Lung (tissue), 12 donors: ENCODE measurements around the gene GABARAP. TPM values are rescaled to one million over a fixed set of nuclear protein-coding genes. Genes with fewer than 3 reads are reported as not detected.

Experiments
- ATAC-seq: fragments of 200-7000 bp; cut with Tn5 transposase; one replicate; pipeline ENCODE4 v1.9.1; 2020; ENCODE audit warnings: moderate number of reproducible peaks; ENCODE audit not compliant: insufficient read depth, low FRiP score
- DNase-seq, 3 donors: peaks; one replicate each; pipeline ENCODE4 v3.0.0-alpha.2; 2013 to 2017
- H3K27ac ChIP-seq, 2 donors: one replicate each; pipeline ENCODE4 v1.5.1; 2013; ENCODE audit warnings: mild to moderate bottlenecking in 2 of 2, moderate library complexity in 2 of 2, control low read depth in 1 of 2, inconsistent platforms in 1 of 2, low read depth in 1 of 2, low read length in 1 of 2
- H3K27me3 ChIP-seq, 3 donors: one replicate each; pipeline ENCODE4 v1.5.1; 2013; ENCODE audit warnings: low read length in 2 of 3; ENCODE audit not compliant: control insufficient read depth in 3 of 3, insufficient read depth in 3 of 3
- H3K36me3 ChIP-seq, 4 donors: one replicate each; pipeline ENCODE4 v1.5.1; 2013; ENCODE audit warnings: low read length in 4 of 4, mild to moderate bottlenecking in 1 of 4, moderate library complexity in 1 of 4; ENCODE audit not compliant: control insufficient read depth in 4 of 4, insufficient read depth in 4 of 4
- H3K4me1 ChIP-seq, 5 donors: one replicate each; pipeline ENCODE4 v1.5.1; 2013; ENCODE audit warnings: low read length in 5 of 5, mild to moderate bottlenecking in 2 of 5, moderate library complexity in 1 of 5; ENCODE audit not compliant: control insufficient read depth in 5 of 5, insufficient read depth in 5 of 5
- H3K4me3 ChIP-seq: one replicate; pipeline ENCODE4 v1.5.1; 2013; ENCODE audit warnings: mild to moderate bottlenecking, control low read depth, moderate library complexity
- H3K9ac ChIP-seq, 2 donors: one replicate each; pipeline ENCODE4 v1.5.1; 2013; ENCODE audit warnings: low read length in 2 of 2, control low read depth in 1 of 2; ENCODE audit not compliant: insufficient read depth in 1 of 2
- H3K9me3 ChIP-seq, 4 donors: one replicate each; pipeline ENCODE4 v1.5.1; 2013; ENCODE audit warnings: low read length in 3 of 4, mild to moderate bottlenecking in 1 of 4, moderate library complexity in 1 of 4; ENCODE audit not compliant: control insufficient read depth in 4 of 4, insufficient read depth in 3 of 4
- CTCF ChIP-seq: IDR thresholded peaks from 2 replicates; pipeline ENCODE4 v1.5.1; 2012; ENCODE audit warnings: mild to moderate bottlenecking; ENCODE audit errors: control extremely low read depth, extremely low read depth
- WGBS, 2 donors: extraction: QIAGEN DNeasy Blood & Tissue Kit; methylation state at CpG; one replicate each; pipeline ENCODE4 v1.1.7; 2013; 5-methylcytosine and 5-hydroxymethylcytosine counted together
- polyA plus RNA-seq, 2 donors: library from polyadenylated mRNA; stranded (reverse); fragments of 200-250 nt; gene quantifications; one replicate each; pipeline ENCODE4 v1.2.1, GENCODE V29; 2013
- total RNA-seq, 2 donors: library from RNA; depleted of rRNA in 1 of 2; stranded (reverse); fragments of >200 nt in 1 of 2; gene quantifications; one replicate each; pipeline ENCODE4 v1.2.1, GENCODE V29; 2014 to 2021
- donor health status: control.
- donor health status: control.
- donor health status: Bipolar disorder and iron deficiency.
- donor health status: healthy.
- donor health status: DM: yes; HTN: yes; CAD: no.

Gene GABARAP
- total and polyA plus RNA-seq, 4 donors: 315 to 1,149 (median 685) TPM

DNA sequence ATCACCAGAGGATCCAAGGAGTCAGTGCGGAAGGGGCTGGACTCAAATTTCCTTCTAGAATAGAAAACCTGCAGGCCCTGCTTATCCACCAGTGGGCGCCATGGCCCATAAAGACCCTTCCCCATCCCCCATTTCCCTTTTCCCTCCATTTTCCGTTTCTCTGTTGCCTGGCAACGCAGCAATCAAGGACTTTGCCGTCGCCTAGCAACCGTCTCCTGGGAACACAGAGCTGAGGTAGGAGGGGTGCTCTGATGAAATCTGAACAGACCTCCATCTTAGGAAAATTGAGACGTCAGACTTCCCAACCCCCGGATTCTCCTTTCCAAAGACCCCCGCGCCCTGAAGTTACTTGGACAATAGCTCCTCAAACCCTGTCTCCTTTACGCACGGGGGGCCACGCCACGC, 28.4 kb downstream of the GABARAP start:
- H3K27ac ChIP-seq: no peak overlapping the region
- DNase-seq: peak; percentile 93 to 97 (median 94)

GRCh38 chr17:7211491-7212273, 30.6 kb downstream of the GABARAP start:
- H3K9ac ChIP-seq: peak overlapping the region in 1 of 2 donors; percentile 64
- WGBS, 2 donors: 47 to 77% methylated on average over 27 of the region's 37 CpGs

More for the DNA sequence above, 28.4 kb downstream of the GABARAP start:
- H3K4me3 ChIP-seq: peak overlapping the region; percentile 34
- H3K36me3 ChIP-seq: no peaks in the 10 kb centered on the region
- peaks cover 6 to 53% (median 15%) of the 10 kb centered on the region in 5 donors for H3K4me1 ChIP-seq
- WGBS, 2 donors: 3 to 4% methylated on average over 15 of the region's 15 CpGs
- no peak for TF ChIP-seq CTCF
- no peaks in the 10 kb centered on the region for H3K9me3 ChIP-seq
- no peak for ATAC-seq
- H3K27me3 ChIP-seq: no peaks in the 10 kb centered on the region
- peak overlapping the region in 1 of 2 donors; percentile 11 for H3K9ac ChIP-seq

GRCh38 chr17:7208754-7209460, 33.3 kb downstream of the GABARAP start:
- H3K27me3 ChIP-seq: no peaks in the 10 kb centered on the region
- H3K36me3 ChIP-seq: no peaks in the 10 kb centered on the region
- no peak overlapping the region for H3K27ac ChIP-seq
- H3K9ac ChIP-seq: no peak overlapping the region
- no peak for TF ChIP-seq CTCF
- ATAC-seq (no peak), DNase-seq (peak in 1 of 3 donors; percentile 42)
- 91 to 96% methylated on average over 9 of the region's 9 CpGs for WGBS, 2 donors
- H3K9me3 ChIP-seq: no peaks in the 10 kb centered on the region
- no peak overlapping the region for H3K4me3 ChIP-seq
- peaks cover 0 to 31% (median 7%) of the 10 kb centered on the region in 5 donors for H3K4me1 ChIP-seq

More at GRCh38 chr17:7211491-7212273, 30.6 kb downstream of the GABARAP start:
- no peak overlapping the region for H3K27ac ChIP-seq
- H3K27me3 ChIP-seq: no peaks in the 10 kb centered on the region
- TF ChIP-seq CTCF: no peak
- ATAC-seq (no peak), DNase-seq (peak in 1 of 3 donors; percentile 37)
- H3K9me3 ChIP-seq: no peaks in the 10 kb centered on the region
- H3K36me3 ChIP-seq: no peaks in the 10 kb centered on the region
- H3K4me1 ChIP-seq: peaks cover 0 to 40% (median 7%) of the 10 kb centered on the region in 5 donors
- no peak overlapping the region for H3K4me3 ChIP-seq
